Measurements from ENCODE around the gene WIPF1.
A peak's percentile ranks its signal among the peaks of the same experiment; 100 is the strongest.

WIPF1 gene

GRCh38 chr2:174630107-174630506, 32.5 kb upstream of the WIPF1 start:
- H3K4me3 ChIP-seq (ENCODE audit: low read length, poor library complexity, severe bottlenecking) = peak overlapping the region; percentile 83
- H3K4me2 ChIP-seq (ENCODE audit: low read depth, low read length, poor library complexity, severe bottlenecking) = peak overlapping the region; percentile 99
- no peak overlapping the region for H2AFZ ChIP-seq (ENCODE audit: low read length)
- H3K27me3 ChIP-seq (ENCODE audit: insufficient read depth, low read length, poor library complexity, severe bottlenecking) = no peaks in the 10 kb centered on the region
- H3K9ac ChIP-seq (ENCODE audit: low read depth, low read length, poor library complexity, severe bottlenecking) = peak overlapping the region; percentile 89
- H3K9me2 ChIP-seq (replicated peaks; ENCODE audit: low read depth, low read length) = no peaks in the 10 kb centered on the region
- H3K9me3 ChIP-seq (ENCODE audit: insufficient read depth, low read depth, low read length) = no peaks in the 10 kb centered on the region
- peaks cover 88% of the 10 kb centered on the region for H3K79me2 ChIP-seq (ENCODE audit: insufficient read depth, low read length)
- H3K36me3 ChIP-seq (ENCODE audit: insufficient read depth, low read length) = peaks cover 10% of the 10 kb centered on the region; the same call in 1 of the 2 replicates
- peaks cover 49% of the 10 kb centered on the region for H4K20me1 ChIP-seq (ENCODE audit: insufficient read depth, low read length, poor library complexity, severe bottlenecking)
- peaks cover 72% of the 10 kb centered on the region for H3K4me1 ChIP-seq (ENCODE audit: insufficient read depth, low read length, poor library complexity, severe bottlenecking)
- TF ChIP-seq CTCF (conservative IDR thresholded peaks at IDR 0.05; ENCODE audit: low read length) (no peak), EZH2phosphoT487 (IDR thresholded peaks at IDR 0.05; ENCODE audit: borderline replicate concordance) (no peak)
- no peaks in the 10 kb centered on the region for H3F3A ChIP-seq (ENCODE audit: low read depth)

GRCh38 chr2:174629506-174629905, 31.9 kb upstream of the WIPF1 start:
- H2AFZ ChIP-seq (ENCODE audit: low read length) = no peak overlapping the region
- peaks cover 67% of the 10 kb centered on the region for H3K4me1 ChIP-seq (ENCODE audit: insufficient read depth, low read length, poor library complexity, severe bottlenecking)
- H3K9me3 ChIP-seq (ENCODE audit: insufficient read depth, low read depth, low read length) = no peaks in the 10 kb centered on the region
- no peak overlapping the region for H3K9ac ChIP-seq (ENCODE audit: low read depth, low read length, poor library complexity, severe bottlenecking)
- H3K27me3 ChIP-seq (ENCODE audit: insufficient read depth, low read length, poor library complexity, severe bottlenecking) = no peaks in the 10 kb centered on the region
- peaks cover 90% of the 10 kb centered on the region for H3K79me2 ChIP-seq (ENCODE audit: insufficient read depth, low read length)
- peak overlapping the region; percentile 99 for H3K4me2 ChIP-seq (ENCODE audit: low read depth, low read length, poor library complexity, severe bottlenecking)
- H3K9me2 ChIP-seq (replicated peaks; ENCODE audit: low read depth, low read length) = no peaks in the 10 kb centered on the region
- H3F3A ChIP-seq (ENCODE audit: low read depth) = no peaks in the 10 kb centered on the region
- TF ChIP-seq CTCF (conservative IDR thresholded peaks at IDR 0.05; ENCODE audit: low read length) (no peak), EZH2phosphoT487 (IDR thresholded peaks at IDR 0.05; ENCODE audit: borderline replicate concordance) (no peak)
- peaks cover 49% of the 10 kb centered on the region for H4K20me1 ChIP-seq (ENCODE audit: insufficient read depth, low read length, poor library complexity, severe bottlenecking)
- H3K4me3 ChIP-seq (ENCODE audit: low read length, poor library complexity, severe bottlenecking) = peak overlapping the region; percentile 83
- peaks cover 12% of the 10 kb centered on the region; the same call in 1 of the 2 replicates for H3K36me3 ChIP-seq (ENCODE audit: insufficient read depth, low read length)

- Histone ChIP-seq H3K9me3 (ENCODE audit: insufficient read depth, low read depth, low read length) (no peaks in the 10 kb centered on the region), H3K79me2 (ENCODE audit: insufficient read depth, low read length) (peaks cover 89% of the 10 kb centered on the region)
- TF ChIP-seq EZH2phosphoT487 (IDR thresholded peaks at IDR 0.05; ENCODE audit: borderline replicate concordance) (no peak), CTCF (conservative IDR thresholded peaks at IDR 0.05; ENCODE audit: low read length) (no peak)
These were observed 31.0 kb upstream of the WIPF1 start for GRCh38 chr2:174628528-174629169.

More at GRCh38 chr2:174628528-174629169, 31.0 kb upstream of the WIPF1 start:
- H4K20me1 ChIP-seq (ENCODE audit: insufficient read depth, low read length, poor library complexity, severe bottlenecking) = peaks cover 49% of the 10 kb centered on the region
- no peak overlapping the region for H3K4me3 ChIP-seq (ENCODE audit: low read length, poor library complexity, severe bottlenecking)
- no peaks in the 10 kb centered on the region for H3K9me2 ChIP-seq (replicated peaks; ENCODE audit: low read depth, low read length)
- no peaks in the 10 kb centered on the region for H3F3A ChIP-seq (ENCODE audit: low read depth)
- H3K4me2 ChIP-seq (ENCODE audit: low read depth, low read length, poor library complexity, severe bottlenecking) = peak overlapping the region; percentile 99
- peaks cover 20% of the 10 kb centered on the region; the same call in 1 of the 2 replicates for H3K36me3 ChIP-seq (ENCODE audit: insufficient read depth, low read length)
- H3K4me1 ChIP-seq (ENCODE audit: insufficient read depth, low read length, poor library complexity, severe bottlenecking) = peaks cover 67% of the 10 kb centered on the region
- no peaks in the 10 kb centered on the region for H3K27me3 ChIP-seq (ENCODE audit: insufficient read depth, low read length, poor library complexity, severe bottlenecking)
- H3K9ac ChIP-seq (ENCODE audit: low read depth, low read length, poor library complexity, severe bottlenecking) = no peak overlapping the region
- no peak overlapping the region for H2AFZ ChIP-seq (ENCODE audit: low read length)
